Head of caudate nucleus (tissue), 42 donors: Measurements from ENCODE around the gene PLAA.
"Not testable (repeated sequence)": the region's sequence is repeated elsewhere in the genome, so short reads cannot be mapped to it uniquely, and the experiment has no call there.

Experiments
- DNase-seq, 42 donors: peaks; one replicate each; pipeline versions ENCODE4 v3.0.0 to v3.0.0-alpha.2; 2020 to 2021; ENCODE audit warnings: mixed read lengths in 7 of 42
- intact Hi-C: fragments of 100-400 bp; cut with DNase I; formaldehyde crosslinking; loops from one replicate; pipeline ENCODE4 v1.15.0; 2022

PLAA gene

GRCh38 chr9:26939955-26940711 lies 6.9 kb downstream of the PLAA start:
- intact Hi-C loops, result no loop called here
- no peak for DNase-seq

- intact Hi-C loops, result no loop called here
- no peak for DNase-seq
Observed at GRCh38 chr9:26937816-26938371, 9.1 kb downstream of the PLAA start.

GRCh38 chr9:26935847-26936246 lies 11.2 kb downstream of the PLAA start:
- DNase-seq, result no peak
- intact Hi-C loops, result no loop called here

- intact Hi-C loops, result no loop called here
- no peak for DNase-seq
Observed at GRCh38 chr9:26928902-26929495, 18.0 kb downstream of the PLAA start.

GRCh38 chr9:26925609-26926008 lies 21.4 kb downstream of the PLAA start:
- no peak for DNase-seq
- intact Hi-C loops, result no loop called here

- no peak for DNase-seq
- intact Hi-C loops, result no loop called here
Observed at GRCh38 chr9:26919698-26920097, 27.3 kb downstream of the PLAA start.

- intact Hi-C loops, result no loop called here
- DNase-seq, result no peak
Observed at GRCh38 chr9:26913138-26913668, 33.8 kb downstream of the PLAA start.

GRCh38 chr9:26904671-26905070 lies 42.4 kb downstream of the PLAA start:
- intact Hi-C loops, result no loop called here

GRCh38 chr9:26904070-26904469 lies 43.0 kb downstream of the PLAA start:
- intact Hi-C loops, result no loop called here
- DNase-seq, result no peak

More at GRCh38 chr9:26904671-26905070, 42.4 kb downstream of the PLAA start:
- DNase-seq, result no peak

GRCh38 chr9:26893030-26893676 lies 53.9 kb downstream of the PLAA start:
- intact Hi-C loops, result loop anchor here (5.0 kb wide), 1 partner anchor 54 kb away; the partner anchor contains the start of gene PLAA

GRCh38 chr9:26892251-26893029 lies 54.6 kb downstream of the PLAA start, which contains the start of gene CAAP1:
Gene CAAP1 (minus strand): TSS chr9:26892802. CDS start chr9:26892715, 87 bp downstream.
- DNase-seq, result peak; percentile 88 to 97 (median 95)
- intact Hi-C loops, result loop anchor here (5.0 kb wide), 1 partner anchor 55 kb away; the partner anchor contains the start of gene PLAA

More at GRCh38 chr9:26893030-26893676, 53.9 kb downstream of the PLAA start:
- no peak for DNase-seq

- intact Hi-C loops, result loop anchor here (5.0 kb wide), 1 partner anchor 56 kb away; the partner anchor contains the start of gene PLAA
- DNase-seq, result no peak
Observed at GRCh38 chr9:26891726-26892125, 55.3 kb downstream of the PLAA start.

- intact Hi-C loops, result no loop called here
- DNase-seq, result no peak
Observed at GRCh38 chr9:26888271-26888670, 58.8 kb downstream of the PLAA start.

GRCh38 chr9:26882154-26882553 lies 64.9 kb downstream of the PLAA start:
- no peak for DNase-seq
- intact Hi-C loops, result no loop called here

GRCh38 chr9:26880262-26880661 lies 66.8 kb downstream of the PLAA start:
- intact Hi-C loops, result no loop called here

GRCh38 chr9:26875155-26875554 lies 71.9 kb downstream of the PLAA start:
- intact Hi-C loops, DNase-seq: not testable (repeated sequence)

More at GRCh38 chr9:26880262-26880661, 66.8 kb downstream of the PLAA start:
- DNase-seq, result no peak

- no peak for DNase-seq
- intact Hi-C loops, result no loop called here
Observed at GRCh38 chr9:26870292-26870691, 76.8 kb downstream of the PLAA start.

GRCh38 chr9:26863074-26863473 lies 84.0 kb downstream of the PLAA start:
- peak in 2 of 42 donors; percentile 14 to 18 for DNase-seq
- intact Hi-C loops, result no loop called here
